GM21515 (cell line): Measurements from ENCODE around the gene TLL1.

Experiments used
- ATAC-seq: cut with Tn5 transposase; IDR thresholded peaks from one replicate; pipeline ENCODE4 v1.9.1; 2021; ENCODE audit not compliant: unreplicated experiment

Gene TLL1

DNA sequence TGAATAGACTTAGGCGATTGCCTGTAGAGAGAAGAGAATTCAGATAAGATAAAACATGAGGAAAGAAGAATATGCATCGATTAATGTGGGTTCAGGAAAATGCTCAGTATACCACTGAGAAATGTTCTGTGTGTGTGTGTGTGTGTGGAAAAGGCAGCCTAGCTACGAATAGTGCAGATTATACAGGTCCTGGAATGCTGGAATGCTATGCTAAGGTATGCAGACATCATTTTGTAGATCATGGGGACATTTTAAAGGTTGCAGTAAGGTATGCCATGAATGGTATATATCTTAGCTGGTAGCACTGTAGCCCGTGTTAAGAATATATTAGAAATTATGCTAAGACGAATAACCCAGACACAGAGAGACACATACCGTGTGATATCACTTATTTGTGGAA lies 267.9 kb downstream of the TLL1 start:
- no peak for ATAC-seq

DNA sequence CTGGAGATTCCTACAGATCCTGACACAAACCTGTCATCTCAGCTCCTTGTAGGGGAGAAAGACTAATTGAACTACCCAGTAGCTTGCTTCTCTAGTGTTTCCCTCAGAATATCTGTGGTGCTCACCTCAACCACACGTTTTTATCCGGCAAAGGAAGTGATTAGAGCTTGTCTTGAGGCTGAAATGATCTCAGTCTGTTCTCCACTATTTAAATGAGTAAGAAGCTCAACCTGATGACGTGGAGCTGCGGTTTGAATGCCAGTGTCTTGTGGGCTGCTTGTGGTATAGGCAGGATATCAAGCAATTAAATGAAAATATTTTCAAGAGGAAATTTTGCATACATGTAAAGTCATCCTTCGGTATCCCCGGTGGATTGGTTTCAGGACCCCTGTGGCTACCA lies 270.2 kb downstream of the TLL1 start:
- no peak for ATAC-seq

DNA sequence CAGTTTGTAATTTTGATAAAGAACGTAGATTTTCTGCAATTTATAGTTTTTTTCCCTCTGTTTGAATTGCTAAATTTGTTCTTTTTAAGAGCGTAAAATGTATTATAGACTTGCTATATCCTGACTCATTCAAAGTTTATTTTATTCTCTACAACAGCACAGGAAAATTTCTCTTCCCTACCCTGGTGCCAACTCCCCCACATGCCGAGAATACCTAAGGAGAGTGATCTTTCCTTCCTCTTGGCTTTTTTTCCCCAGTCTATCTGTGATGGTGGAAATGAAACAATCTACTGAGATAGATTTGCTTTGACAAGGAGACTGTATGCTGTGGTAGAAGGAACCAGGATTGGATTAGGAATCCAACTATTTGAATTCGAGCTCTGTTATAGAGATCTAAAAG lies 271.6 kb downstream of the TLL1 start:
- no peak for ATAC-seq

DNA sequence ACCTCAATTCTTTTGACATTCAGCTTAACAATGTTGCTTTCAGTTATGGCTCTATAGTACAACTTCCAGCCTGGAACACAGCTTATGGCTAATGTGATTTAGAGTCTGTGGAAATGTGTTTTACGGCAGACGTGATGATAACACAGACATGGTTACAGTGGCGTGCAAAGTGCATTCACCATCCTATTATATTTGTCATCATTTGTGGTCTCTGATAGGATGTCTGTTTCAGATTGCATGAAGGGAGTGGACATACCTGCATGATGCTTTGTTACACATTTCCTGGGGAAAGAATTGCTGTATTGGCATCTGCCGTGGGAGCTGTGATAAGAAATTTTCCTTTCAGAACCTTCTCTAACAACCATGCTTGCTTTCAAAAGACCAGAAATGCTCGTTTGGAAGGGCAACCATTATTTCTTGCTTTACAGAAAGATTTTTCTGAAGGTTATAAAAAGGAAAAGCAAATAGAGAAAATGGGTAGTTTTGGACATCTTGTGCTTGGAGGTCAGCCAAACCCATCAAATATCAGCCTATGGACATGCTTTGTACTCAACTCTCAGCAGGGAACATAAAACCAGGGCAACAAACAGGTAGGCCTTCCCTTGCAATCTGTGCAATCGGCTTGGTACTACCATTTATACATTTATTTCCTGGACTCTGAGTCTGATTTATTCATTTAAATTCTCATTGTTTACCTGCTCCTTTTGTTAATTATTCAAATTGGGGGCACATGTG lies 273.9 kb downstream of the TLL1 start:
- ATAC-seq, result no peak
